ENCODE data around the gene EMC6.
"Not testable (repeated sequence)": the region's sequence is repeated elsewhere in the genome, so short reads cannot be mapped to it uniquely, and the experiment has no call there.

The EMC6 gene

DNA sequence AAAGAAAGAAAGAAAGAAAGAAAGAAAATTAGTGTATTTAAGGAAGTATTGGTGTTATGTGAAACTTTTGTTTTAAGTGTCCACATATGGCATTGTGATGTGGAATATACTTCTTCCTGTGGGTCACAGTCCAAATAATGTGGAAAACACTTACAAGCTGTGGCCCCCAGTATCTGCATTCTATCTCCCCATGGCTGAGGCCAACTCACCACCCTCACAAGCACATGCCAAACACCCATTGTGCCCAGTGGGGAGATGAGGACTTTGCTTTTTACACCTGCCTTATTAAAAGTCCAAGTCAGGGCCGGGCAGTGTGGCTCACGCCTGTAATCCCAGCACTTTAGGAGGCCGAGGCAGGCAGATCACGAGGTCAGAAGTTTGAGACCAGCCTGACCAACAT, 31.3 kb downstream of the EMC6 start:
- no peak overlapping the region for H3K4me3 Mint-ChIP-seq
- no peaks in the 10 kb centered on the region for H3K9me3 Mint-ChIP-seq (ENCODE audit: low read depth)
- no peak overlapping the region for H3K27ac Mint-ChIP-seq
- peaks cover 4% of the 10 kb centered on the region for H3K4me1 Mint-ChIP-seq (ENCODE audit: low read depth)
- H3K27me3 Mint-ChIP-seq: no peaks in the 10 kb centered on the region
- H3K36me3 Mint-ChIP-seq: peaks cover 2% of the 10 kb centered on the region

GRCh38 chr17:3702041-3702539, 33.5 kb downstream of the EMC6 start:
- H3K4me3 Mint-ChIP-seq; H3K27me3 Mint-ChIP-seq; H3K27ac Mint-ChIP-seq; H3K4me1 Mint-ChIP-seq (ENCODE audit: low read depth); H3K9me3 Mint-ChIP-seq (ENCODE audit: low read depth); H3K36me3 Mint-ChIP-seq: not testable (repeated sequence)

GRCh38 chr17:3704931-3705717, 36.5 kb downstream of the EMC6 start:
- H3K4me3 Mint-ChIP-seq: no peak overlapping the region
- H3K9me3 Mint-ChIP-seq (ENCODE audit: low read depth): no peaks in the 10 kb centered on the region
- no peaks in the 10 kb centered on the region for H3K27me3 Mint-ChIP-seq
- H3K27ac Mint-ChIP-seq: no peak overlapping the region
- H3K4me1 Mint-ChIP-seq (ENCODE audit: low read depth): peaks cover 14% of the 10 kb centered on the region
- peaks cover 2% of the 10 kb centered on the region for H3K36me3 Mint-ChIP-seq

DNA sequence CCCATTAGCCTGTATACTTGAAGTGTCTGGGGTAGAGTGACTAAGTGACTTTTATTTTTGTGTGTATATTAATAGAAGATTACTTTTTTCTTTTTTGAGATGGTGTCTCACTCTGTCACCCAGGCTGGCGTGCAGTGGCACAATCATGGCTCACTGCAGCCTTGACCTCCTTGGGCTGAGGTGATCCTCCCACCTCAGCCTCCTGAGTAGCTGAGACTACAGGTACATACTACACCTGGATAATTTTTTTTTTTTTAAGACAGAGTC, 37.0 kb downstream of the EMC6 start:
- H3K9me3 Mint-ChIP-seq (ENCODE audit: low read depth); H3K36me3 Mint-ChIP-seq; H3K27me3 Mint-ChIP-seq; H3K4me3 Mint-ChIP-seq; H3K27ac Mint-ChIP-seq: not testable (repeated sequence)
- peaks cover 17% of the 10 kb centered on the region for H3K4me1 Mint-ChIP-seq (ENCODE audit: low read depth)

- Mint-ChIP-seq H3K27me3 (no peaks in the 10 kb centered on the region), H3K4me1 (ENCODE audit: low read depth) (peaks cover 40% of the 10 kb centered on the region), H3K27ac (peak overlapping the region; percentile 41), H3K36me3 (peaks cover 8% of the 10 kb centered on the region), H3K9me3 (ENCODE audit: low read depth) (no peaks in the 10 kb centered on the region), H3K4me3 (no peak overlapping the region)
These were observed 39.8 kb downstream of the EMC6 start for GRCh38 chr17:3708366-3708765.

- Mint-ChIP-seq H3K4me3 (peak overlapping the region; percentile 60), H3K27me3 (no peaks in the 10 kb centered on the region), H3K36me3 (peaks cover 14% of the 10 kb centered on the region), H3K27ac (peak overlapping the region; percentile 76), H3K9me3 (ENCODE audit: low read depth) (no peaks in the 10 kb centered on the region), H3K4me1 (ENCODE audit: low read depth) (peaks cover 45% of the 10 kb centered on the region)
These were observed 42.4 kb downstream of the EMC6 start for GRCh38 chr17:3710951-3711383.

GRCh38 chr17:3712811-3713463, 44.3 kb downstream of the EMC6 start:
- H3K27me3 Mint-ChIP-seq: no peaks in the 10 kb centered on the region
- peak overlapping the region; percentile 76 for H3K27ac Mint-ChIP-seq
- peaks cover 20% of the 10 kb centered on the region for H3K36me3 Mint-ChIP-seq
- no peaks in the 10 kb centered on the region for H3K9me3 Mint-ChIP-seq (ENCODE audit: low read depth)
- H3K4me3 Mint-ChIP-seq: peak overlapping the region; percentile 32
- H3K4me1 Mint-ChIP-seq (ENCODE audit: low read depth): peaks cover 46% of the 10 kb centered on the region

- H3K9me3 Mint-ChIP-seq (ENCODE audit: low read depth): no peaks in the 10 kb centered on the region
- no peaks in the 10 kb centered on the region for H3K27me3 Mint-ChIP-seq
- no peak overlapping the region for H3K4me3 Mint-ChIP-seq
- peaks cover 25% of the 10 kb centered on the region for H3K36me3 Mint-ChIP-seq
- H3K4me1 Mint-ChIP-seq (ENCODE audit: low read depth): peaks cover 48% of the 10 kb centered on the region
- H3K27ac Mint-ChIP-seq: no peak overlapping the region
These were observed 46.7 kb downstream of the EMC6 start for GRCh38 chr17:3715296-3715695.

- no peaks in the 10 kb centered on the region for H3K27me3 Mint-ChIP-seq
- H3K4me3 Mint-ChIP-seq: peak overlapping the region; percentile 12
- peaks cover 45% of the 10 kb centered on the region for H3K4me1 Mint-ChIP-seq (ENCODE audit: low read depth)
- H3K36me3 Mint-ChIP-seq: peaks cover 17% of the 10 kb centered on the region
- H3K9me3 Mint-ChIP-seq (ENCODE audit: low read depth): no peaks in the 10 kb centered on the region
- peak overlapping the region; percentile 22 for H3K27ac Mint-ChIP-seq
These were observed 49.6 kb downstream of the EMC6 start for GRCh38 chr17:3718201-3718600.

GRCh38 chr17:3719265-3719664, 50.7 kb downstream of the EMC6 start:
- Mint-ChIP-seq H3K36me3 (peaks cover 17% of the 10 kb centered on the region), H3K27ac (no peak overlapping the region), H3K4me3 (peak overlapping the region; percentile 51), H3K27me3 (no peaks in the 10 kb centered on the region), H3K9me3 (ENCODE audit: low read depth) (no peaks in the 10 kb centered on the region), H3K4me1 (ENCODE audit: low read depth) (peaks cover 43% of the 10 kb centered on the region)
